Upper lobe of left lung (tissue), 6 donors: ENCODE data around the gene NFKB1. TPM values are rescaled to one million over a fixed set of nuclear protein-coding genes. Genes with fewer than 3 reads are reported as not detected.

Experiments used
- ATAC-seq, 2 donors: fragments of 200-7000 bp; cut with Tn5 transposase; one replicate each; pipeline ENCODE4 v1.9.1; 2022; ENCODE audit warnings: mild to moderate bottlenecking in 2 of 2, moderate library complexity in 2 of 2; ENCODE audit not compliant: low FRiP score in 2 of 2
- DNase-seq, 2 donors: peaks; one replicate each; pipeline ENCODE4 v3.0.0-alpha.2; 2019 to 2020
- H3K27ac ChIP-seq, 4 donors: fragments of 200-600 bp; sonication (generic); one replicate each; pipeline ENCODE4 v1.5.1; 2016 to 2019
- H3K27me3 ChIP-seq, 4 donors: fragments of 200-600 bp; sonication (generic); one replicate each; pipeline ENCODE4 v1.5.1; 2017 to 2019
- H3K36me3 ChIP-seq, 4 donors: fragments of 200-600 bp; sonication (generic); one replicate each; pipeline ENCODE4 v1.5.1; 2016 to 2019
- H3K4me1 ChIP-seq, 4 donors: fragments of 200-600 bp; sonication (generic); one replicate each; pipeline ENCODE4 v1.5.1; 2018 to 2019
- H3K4me3 ChIP-seq, 4 donors: fragments of 200-600 bp; sonication (generic); one replicate each; pipeline ENCODE4 v1.5.1; 2017 to 2019; ENCODE audit warnings: mild to moderate bottlenecking in 2 of 4, moderate library complexity in 1 of 4
- H3K9me3 ChIP-seq, 4 donors: fragments of 200-600 bp; sonication (generic); one replicate each; pipeline ENCODE4 v1.5.1; 2018 to 2019
- EP300 ChIP-seq, 4 donors: sonication (generic); formaldehyde crosslinking; IDR thresholded peaks; one replicate each; pipeline ENCODE4 v1.5.1; 2017; ENCODE audit warnings: antibody characterized with exemption in 4 of 4, control low read depth in 2 of 4
- POLR2A ChIP-seq, 4 donors: fragments of 450-650 bp; IDR thresholded peaks; one replicate each; pipeline ENCODE4 v1.5.1; 2016 to 2017; ENCODE audit warnings: antibody characterized with exemption in 4 of 4, mild to moderate bottlenecking in 2 of 4
- POLR2AphosphoS5 ChIP-seq, 2 donors: sonication (generic); formaldehyde crosslinking; IDR thresholded peaks; one replicate each; pipeline ENCODE4 v1.5.1; 2017; ENCODE audit warnings: antibody characterized with exemption in 2 of 2
- WGBS, 2 donors: methylation state at CpG; one replicate each; pipeline ENCODE4 v1.1.5; 2017 to 2018; 5-methylcytosine and 5-hydroxymethylcytosine counted together
- total RNA-seq, 6 donors: library from RNA; depleted of rRNA in 4 of 6; stranded (reverse); fragments of >200 nt in 4 of 6; gene quantifications; one replicate each; pipeline versions ENCODE4 v1.1.0 to v1.2.1, GENCODE V29; 2016 to 2021
- TF ChIP-seq, protein P1 (sequence below), 6 experiments: fragments of 450-650 bp in 4 of 6; fragments of 200-600 bp in 2 of 6; sonication (generic) in 2 of 6; IDR thresholded peaks; one replicate each; pipeline ENCODE4 v1.5.1; 2016 to 2019; ENCODE audit warnings: antibody characterized with exemption in 6 of 6
- donor health status: DM: no; HTN: no; CAD: no; lungs with moderate emphysema.
- donor health status: DM: no; HTN: yes; CAD: no; lungs with severe emphysema.

The NFKB1 gene
- total RNA-seq, 6 donors from 2014 or later: 15.8 to 69.1 (median 39.1) TPM

- TF ChIP-seq POLR2A (IDR thresholded peaks at IDR 0.05) (no peak), EP300 (IDR thresholded peaks at IDR 0.05) (no peak), POLR2AphosphoS5 (IDR thresholded peaks at IDR 0.05) (no peak)
- TF ChIP-seq, protein P1, sequence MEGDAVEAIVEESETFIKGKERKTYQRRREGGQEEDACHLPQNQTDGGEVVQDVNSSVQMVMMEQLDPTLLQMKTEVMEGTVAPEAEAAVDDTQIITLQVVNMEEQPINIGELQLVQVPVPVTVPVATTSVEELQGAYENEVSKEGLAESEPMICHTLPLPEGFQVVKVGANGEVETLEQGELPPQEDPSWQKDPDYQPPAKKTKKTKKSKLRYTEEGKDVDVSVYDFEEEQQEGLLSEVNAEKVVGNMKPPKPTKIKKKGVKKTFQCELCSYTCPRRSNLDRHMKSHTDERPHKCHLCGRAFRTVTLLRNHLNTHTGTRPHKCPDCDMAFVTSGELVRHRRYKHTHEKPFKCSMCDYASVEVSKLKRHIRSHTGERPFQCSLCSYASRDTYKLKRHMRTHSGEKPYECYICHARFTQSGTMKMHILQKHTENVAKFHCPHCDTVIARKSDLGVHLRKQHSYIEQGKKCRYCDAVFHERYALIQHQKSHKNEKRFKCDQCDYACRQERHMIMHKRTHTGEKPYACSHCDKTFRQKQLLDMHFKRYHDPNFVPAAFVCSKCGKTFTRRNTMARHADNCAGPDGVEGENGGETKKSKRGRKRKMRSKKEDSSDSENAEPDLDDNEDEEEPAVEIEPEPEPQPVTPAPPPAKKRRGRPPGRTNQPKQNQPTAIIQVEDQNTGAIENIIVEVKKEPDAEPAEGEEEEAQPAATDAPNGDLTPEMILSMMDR (IDR thresholded peaks at IDR 0.05): no peak
- 92 to 97% methylated on average over 1 of the region's 1 CpG for WGBS, 2 donors
These were observed 5.4 kb downstream of the NFKB1 start for GRCh38 chr4:102506523-102506922.

GRCh38 chr4:102511830-102512605 lies 10.9 kb downstream of the NFKB1 start:
- 85 to 89% methylated on average over 5 of the region's 5 CpGs for WGBS, 2 donors
- H3K36me3 ChIP-seq: no peaks in the 10 kb centered on the region
- DNase-seq: no peak
- ATAC-seq: no peak
- no peak overlapping the region for H3K27ac ChIP-seq
- no peaks in the 10 kb centered on the region for H3K27me3 ChIP-seq
- H3K4me1 ChIP-seq: peaks cover 0 to 3% (median 0%) of the 10 kb centered on the region in 4 donors
- TF ChIP-seq, protein P1 (IDR thresholded peaks at IDR 0.05): no peak
- no peak for TF ChIP-seq EP300 (IDR thresholded peaks at IDR 0.05)
- no peak for TF ChIP-seq POLR2A (IDR thresholded peaks at IDR 0.05)
- TF ChIP-seq POLR2AphosphoS5 (IDR thresholded peaks at IDR 0.05): no peak
- H3K9me3 ChIP-seq: no peaks in the 10 kb centered on the region
- no peak overlapping the region for H3K4me3 ChIP-seq

More at GRCh38 chr4:102506523-102506922, 5.4 kb downstream of the NFKB1 start:
- no peaks in the 10 kb centered on the region for H3K36me3 ChIP-seq
- no peak for ATAC-seq
- H3K27ac ChIP-seq: no peak overlapping the region
- peaks cover 22 to 38% (median 33%) of the 10 kb centered on the region in 4 donors for H3K4me1 ChIP-seq
- H3K4me3 ChIP-seq: no peak overlapping the region
- no peak for DNase-seq
- no peaks in the 10 kb centered on the region for H3K27me3 ChIP-seq
- no peaks in the 10 kb centered on the region for H3K9me3 ChIP-seq

DNA sequence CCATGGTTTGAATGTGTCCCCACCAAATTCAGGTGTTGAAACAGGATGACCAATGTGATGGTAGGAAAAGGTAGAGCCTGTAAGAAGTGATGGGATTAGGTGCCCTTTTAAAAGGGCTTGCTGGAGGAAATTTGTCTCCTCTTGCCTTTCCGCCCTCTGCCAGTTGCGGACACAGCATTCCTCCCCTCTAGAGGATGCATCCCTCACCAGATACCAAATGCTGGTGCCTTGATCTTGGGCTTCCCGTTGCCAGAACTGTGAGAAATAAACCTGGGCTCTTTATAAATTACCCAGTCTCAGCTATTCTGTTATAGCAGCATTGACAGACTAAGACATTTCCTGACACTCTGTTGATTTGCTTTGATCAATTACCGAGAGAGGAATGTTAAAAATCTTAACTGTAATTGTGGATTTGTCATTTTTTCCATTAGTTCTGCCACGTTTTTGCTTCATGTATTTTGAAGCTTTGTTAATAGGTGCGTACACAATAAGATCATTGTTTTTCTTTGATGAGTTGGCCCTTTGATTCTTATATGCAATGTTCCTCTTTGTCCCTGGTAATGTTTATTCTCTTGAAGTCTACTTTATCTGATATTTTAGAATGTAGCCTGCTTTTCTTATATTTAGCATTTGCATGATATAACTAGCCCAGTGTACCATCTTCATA lies 13.3 kb downstream of the NFKB1 start:
- Histone ChIP-seq H3K4me3 (no peak overlapping the region), H3K9me3 (no peaks in the 10 kb centered on the region), H3K27ac (no peak overlapping the region), H3K27me3 (no peaks in the 10 kb centered on the region), H3K4me1 (peaks cover 6 to 13% (median 11%) of the 10 kb centered on the region in 4 donors), H3K36me3 (no peaks in the 10 kb centered on the region)
- no peak for DNase-seq
- 80 to 82% methylated on average over 6 of the region's 6 CpGs for WGBS, 2 donors
- ATAC-seq: no peak
- TF ChIP-seq, protein P1 (IDR thresholded peaks at IDR 0.05): no peak
- no peak for TF ChIP-seq POLR2A (IDR thresholded peaks at IDR 0.05)
- TF ChIP-seq POLR2AphosphoS5 (IDR thresholded peaks at IDR 0.05): no peak
- TF ChIP-seq EP300 (IDR thresholded peaks at IDR 0.05): no peak

DNA sequence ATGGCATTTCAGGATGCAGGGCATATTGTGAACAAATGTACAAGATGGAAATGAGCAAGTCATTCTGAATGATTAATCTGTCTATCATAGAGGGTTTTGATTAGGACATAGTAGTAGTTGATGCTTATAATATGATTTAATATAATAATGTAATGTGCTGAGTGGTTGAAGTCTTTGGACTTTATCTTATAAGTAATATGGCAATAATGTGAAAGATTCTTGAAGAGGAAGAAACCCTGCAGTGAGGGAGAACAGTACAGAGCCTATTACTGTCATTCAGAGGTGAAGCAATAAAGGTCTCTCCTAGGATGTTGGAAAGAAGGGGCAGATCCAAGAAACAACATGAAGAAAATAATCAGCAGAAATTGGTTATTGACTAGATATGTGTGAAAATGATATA lies 16.6 kb downstream of the NFKB1 start:
- Histone ChIP-seq H3K9me3 (no peaks in the 10 kb centered on the region), H3K27me3 (no peaks in the 10 kb centered on the region)

More for the DNA sequence above, 16.6 kb downstream of the NFKB1 start:
- Histone ChIP-seq H3K36me3 (no peaks in the 10 kb centered on the region), H3K4me3 (no peak overlapping the region), H3K27ac (no peak overlapping the region), H3K4me1 (peaks cover 10 to 39% (median 21%) of the 10 kb centered on the region in 4 donors)
- DNase-seq (no peak), ATAC-seq (no peak)
- TF ChIP-seq EP300 (IDR thresholded peaks at IDR 0.05) (no peak), POLR2A (IDR thresholded peaks at IDR 0.05) (no peak), POLR2AphosphoS5 (IDR thresholded peaks at IDR 0.05) (no peak)
- TF ChIP-seq, protein P1 (IDR thresholded peaks at IDR 0.05): no peak
